NCI-H2171 treated with DMSO at 0.1 percent for 48 hours (cell line): ENCODE results near the gene TNFAIP8L1.
"Not testable (repeated sequence)": the region's sequence is repeated elsewhere in the genome, so short reads cannot be mapped to it uniquely, and the experiment has no call there.

Source experiments
- DNase-seq: peaks from one replicate; lab custom pipeline; 2025; lab: John Stamatoyannopoulos, UW

The TNFAIP8L1 gene

DNA sequence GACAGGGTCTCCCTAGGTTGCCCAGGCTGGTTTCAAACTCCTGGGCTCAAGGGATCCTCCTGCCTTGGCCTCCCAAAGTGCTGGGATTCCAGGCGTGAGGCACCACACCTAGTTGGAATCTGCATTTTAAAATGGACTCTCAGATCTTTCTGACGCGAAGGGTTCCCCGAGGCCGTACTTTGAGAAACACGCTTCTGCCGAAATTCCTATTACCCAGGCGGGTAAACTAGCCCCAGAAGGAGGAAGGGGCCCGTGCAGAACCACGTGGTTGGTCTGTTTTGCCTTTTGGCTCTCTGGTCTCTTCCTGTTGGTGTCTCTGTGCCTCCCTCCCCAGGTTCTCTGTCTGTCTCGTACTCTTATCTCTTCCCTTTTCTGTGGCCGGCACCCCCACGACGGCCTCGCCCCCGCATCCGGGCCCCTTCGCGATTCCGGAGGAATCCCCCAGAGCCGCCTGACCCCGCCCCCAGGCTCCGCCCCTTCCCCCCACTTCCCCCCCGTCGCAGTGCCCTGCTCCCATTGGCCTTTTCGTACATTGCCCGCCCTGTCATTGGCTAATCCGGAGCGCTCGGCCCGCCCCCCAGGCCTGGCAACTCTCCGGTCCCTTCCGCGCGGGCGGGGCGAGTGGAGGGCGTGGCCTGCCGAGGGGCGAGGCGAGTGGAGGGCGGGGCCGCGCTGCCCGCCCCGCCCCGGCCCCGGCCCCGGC is at the start of gene TNFAIP8L1:
Gene TNFAIP8L1, plus strand, starts transcription at position 689 of the 703 bp plus-strand sequence. CDS start 12,354 bp downstream, outside the sequence.
- peak; percentile 96 for DNase-seq

DNA sequence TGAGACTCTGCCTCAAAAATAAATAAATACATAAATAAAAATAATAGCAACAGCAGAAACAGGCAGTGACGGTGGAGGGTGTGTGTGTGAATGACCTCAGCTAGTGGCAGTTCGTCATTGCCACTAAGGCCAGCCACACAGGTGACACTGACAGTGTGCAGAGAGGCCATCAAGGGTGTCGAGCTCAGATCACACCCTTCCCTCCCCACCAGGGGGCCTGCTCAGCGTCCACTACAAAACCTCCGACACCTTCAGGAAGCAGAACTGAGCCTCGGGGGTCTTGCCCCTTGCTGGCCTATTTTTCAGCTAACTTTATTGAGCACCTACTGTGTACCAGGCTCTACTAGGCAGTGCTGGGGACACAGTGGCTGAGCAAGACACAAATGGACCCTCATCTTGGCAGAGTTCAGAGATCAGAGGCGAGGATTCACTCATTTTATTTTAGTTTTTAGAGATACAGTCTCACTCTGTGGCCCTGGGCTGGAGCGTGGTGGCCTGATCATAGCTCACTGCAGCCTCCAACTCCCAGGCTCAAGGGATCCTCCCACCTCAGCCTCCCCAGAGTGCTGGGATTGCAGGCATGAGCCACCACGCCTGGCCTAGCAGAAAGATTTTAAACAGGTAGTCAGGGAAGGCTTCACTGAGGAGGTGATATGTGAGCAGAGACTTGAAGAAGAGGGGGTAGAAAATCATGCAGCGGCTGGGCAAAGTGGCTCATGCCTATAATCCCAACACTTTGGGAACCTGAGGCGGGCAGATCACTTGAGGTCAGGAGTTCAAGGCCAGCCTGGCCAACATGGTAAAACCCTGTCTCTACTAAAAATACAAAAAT is 49.5 kb upstream of the TNFAIP8L1 start:
- no peak for DNase-seq

DNA sequence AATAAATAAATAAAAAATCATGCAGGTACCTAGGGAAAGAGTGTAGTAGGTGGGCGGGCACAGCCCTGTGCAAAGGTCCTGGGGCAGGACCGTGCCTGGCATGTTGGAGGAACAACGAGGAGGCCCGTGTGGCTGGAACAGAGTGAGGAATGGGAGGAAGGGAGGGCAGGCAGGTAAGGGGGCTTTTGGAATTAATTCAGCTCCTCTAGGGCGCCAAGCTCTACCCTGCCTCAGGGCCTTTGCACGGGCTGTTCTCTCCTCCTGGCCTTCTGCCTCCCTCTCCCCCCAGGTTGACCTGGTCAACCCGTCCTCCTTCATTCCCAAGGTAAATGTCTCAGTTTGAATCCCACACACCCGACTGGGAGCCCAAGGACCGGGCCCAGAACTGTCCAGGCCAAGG is 48.8 kb upstream of the TNFAIP8L1 start:
- no peak for DNase-seq

DNA sequence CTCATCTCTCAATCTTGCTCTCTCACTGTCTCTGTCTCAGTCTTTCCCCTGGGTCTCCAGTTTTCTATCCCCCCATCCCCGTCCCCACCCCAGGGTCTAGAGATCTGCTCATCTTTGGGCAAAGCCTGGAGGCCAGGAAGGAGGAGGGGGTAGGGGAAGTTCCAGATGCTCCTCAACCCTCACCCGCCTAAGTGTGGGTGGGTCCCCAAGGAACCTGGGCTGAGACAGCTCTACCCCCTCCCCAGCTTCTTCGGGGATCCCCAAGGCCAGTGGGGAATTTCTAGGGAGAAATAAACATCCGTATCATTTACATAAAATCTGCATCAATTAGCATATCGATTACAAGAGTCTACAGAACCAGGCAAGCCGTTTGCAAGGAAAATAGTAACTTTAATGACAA is 48.0 kb upstream of the TNFAIP8L1 start:
- no peak for DNase-seq

DNA sequence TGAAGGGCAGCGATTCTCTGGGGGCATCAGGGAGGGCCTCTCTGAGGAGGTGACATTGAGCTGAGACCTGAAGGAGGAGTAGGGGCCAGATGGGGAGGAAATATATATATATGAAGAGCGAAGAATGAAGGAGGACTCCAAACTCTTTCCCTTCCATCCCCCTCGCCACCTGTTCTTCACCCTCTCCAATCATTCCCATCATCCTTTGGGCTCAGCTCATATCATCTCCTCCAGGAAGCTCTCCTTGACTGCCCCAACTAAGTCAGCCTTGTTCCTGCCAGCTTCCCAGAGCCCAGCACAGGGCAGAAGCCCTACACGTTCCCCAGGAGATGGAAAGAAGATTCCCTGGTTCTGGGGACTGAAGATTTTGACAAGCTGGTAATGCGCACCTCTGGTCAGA is 46.9 kb upstream of the TNFAIP8L1 start:
- peak; percentile 30 for DNase-seq

GRCh38 chr19:4593409-4593851 is 45.9 kb upstream of the TNFAIP8L1 start:
- no peak for DNase-seq

GRCh38 chr19:4594201-4594600 is 45.1 kb upstream of the TNFAIP8L1 start:
- DNase-seq = no peak

GRCh38 chr19:4595158-4595557 is 44.2 kb upstream of the TNFAIP8L1 start:
- DNase-seq = not testable (repeated sequence)

DNA sequence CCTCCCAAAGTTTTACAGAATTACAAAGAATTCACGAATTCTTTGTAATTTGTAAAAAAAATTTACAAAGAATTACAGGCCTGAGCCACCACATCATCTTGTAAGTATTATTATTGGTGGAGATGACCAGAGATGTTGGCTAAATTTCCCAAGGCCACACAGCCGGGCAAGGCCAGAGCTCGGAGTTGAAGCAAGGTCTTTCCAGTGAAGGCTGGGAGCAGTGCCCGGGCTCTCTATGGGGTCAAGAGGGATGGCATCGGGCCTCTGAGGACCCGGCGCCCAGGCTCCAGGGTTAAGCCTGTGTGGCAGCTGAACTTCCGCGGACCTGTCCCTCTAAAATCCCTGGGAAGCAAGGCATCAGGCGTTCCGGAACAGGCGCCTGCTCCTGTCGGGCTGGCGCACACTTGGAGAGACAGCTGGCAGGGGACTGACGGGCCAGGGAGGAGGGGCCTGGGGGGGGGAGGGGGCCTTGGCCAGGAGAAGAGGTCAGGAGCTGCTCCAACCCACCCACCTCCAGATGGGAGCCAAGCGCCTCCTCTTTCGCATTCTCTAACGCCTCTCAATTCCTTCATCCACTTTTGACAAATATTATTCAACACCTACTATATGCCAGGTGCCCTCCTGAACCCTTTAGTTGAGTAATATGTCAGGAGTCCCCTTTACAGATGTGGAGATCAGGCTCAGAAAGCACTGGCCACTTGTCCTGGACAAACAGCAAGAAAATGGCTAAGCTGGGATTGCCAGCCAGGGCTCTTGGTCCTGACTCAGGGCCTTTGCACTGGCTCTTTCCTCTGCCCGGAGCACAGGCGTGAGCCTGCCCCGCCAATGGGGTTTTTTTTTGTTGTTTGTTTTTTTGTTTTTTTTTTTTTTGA is 43.0 kb upstream of the TNFAIP8L1 start:
- peak; percentile 34 for DNase-seq

- peak; percentile 56 for DNase-seq
Observed at GRCh38 chr19:4597278-4597974, 41.9 kb upstream of the TNFAIP8L1 start.

DNA sequence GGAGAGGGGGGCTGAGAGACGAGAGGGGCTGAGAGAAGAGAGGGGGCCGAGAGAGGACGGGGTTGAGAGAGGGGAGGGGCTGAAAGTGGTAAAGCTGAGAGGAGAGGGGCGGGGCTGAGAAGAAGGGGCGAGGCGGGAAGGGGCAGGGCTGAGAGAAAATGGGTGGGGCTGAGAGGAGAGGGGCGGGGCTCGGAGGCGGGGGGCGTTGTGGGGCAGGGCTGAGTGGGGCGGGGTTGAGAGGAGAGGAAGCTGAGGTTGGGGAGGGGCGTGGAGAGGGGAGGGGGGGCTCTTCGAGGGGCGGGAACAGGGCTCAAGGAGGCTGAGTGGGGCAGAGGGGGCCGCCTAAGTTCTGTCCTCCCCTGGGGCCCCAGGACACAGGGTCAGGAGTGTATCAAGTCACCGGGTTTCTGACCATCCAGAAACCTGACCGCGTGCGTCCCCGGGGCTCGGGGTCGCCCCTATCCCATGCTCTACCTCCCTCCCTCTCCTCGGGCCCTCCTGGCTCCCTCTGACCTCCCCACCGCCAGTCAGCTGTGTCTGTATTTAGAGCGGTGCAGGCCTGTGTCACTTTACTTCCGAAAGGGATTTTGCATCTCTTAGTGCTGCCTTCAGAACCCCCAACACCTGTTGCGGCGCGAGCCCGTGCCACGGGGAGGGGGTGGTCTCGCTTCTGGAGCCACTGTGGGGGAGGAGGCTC is 41.2 kb upstream of the TNFAIP8L1 start:
- peak; percentile 59 for DNase-seq

DNA sequence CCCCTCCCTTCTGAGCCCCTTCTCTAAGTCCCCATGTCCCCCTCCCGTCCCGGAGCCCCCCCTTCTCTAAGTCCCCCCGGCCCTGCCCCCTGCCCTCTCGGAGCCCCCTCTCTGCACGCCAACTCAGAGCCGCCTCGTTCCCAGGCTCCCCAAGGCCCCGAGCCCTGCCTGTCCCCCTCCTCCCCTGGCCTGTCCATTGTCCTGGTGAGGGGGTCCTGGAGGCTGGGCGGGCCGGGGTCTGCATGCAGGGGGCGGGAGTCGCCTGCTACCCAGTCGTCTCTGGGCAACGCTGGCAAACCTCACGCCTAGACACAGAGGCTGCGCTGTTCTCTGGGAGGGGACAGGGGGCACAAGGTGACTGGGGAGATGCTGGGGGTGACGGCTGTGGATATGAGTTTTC is 40.6 kb upstream of the TNFAIP8L1 start:
- no peak for DNase-seq

DNA sequence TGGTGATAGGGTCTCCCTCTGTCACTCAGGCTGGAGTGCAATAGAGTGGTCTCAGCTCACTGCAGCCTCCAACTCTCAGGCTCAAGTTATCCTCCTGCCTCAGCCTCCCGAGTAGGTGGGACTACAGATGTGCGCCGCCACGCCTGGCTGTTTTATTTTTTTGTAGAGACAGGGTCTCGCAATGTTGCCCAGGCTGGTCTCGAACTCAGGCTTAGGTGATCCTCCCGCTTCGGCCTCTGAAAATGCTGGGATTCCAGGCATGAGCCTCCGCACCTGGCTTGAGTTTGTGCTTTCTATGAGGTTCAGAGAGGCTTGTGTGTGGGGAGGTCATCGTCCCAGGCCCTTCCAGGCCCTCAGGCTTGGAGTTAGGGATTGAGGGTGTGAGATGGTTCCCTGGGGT is 39.2 kb upstream of the TNFAIP8L1 start:
- DNase-seq = no peak

DNA sequence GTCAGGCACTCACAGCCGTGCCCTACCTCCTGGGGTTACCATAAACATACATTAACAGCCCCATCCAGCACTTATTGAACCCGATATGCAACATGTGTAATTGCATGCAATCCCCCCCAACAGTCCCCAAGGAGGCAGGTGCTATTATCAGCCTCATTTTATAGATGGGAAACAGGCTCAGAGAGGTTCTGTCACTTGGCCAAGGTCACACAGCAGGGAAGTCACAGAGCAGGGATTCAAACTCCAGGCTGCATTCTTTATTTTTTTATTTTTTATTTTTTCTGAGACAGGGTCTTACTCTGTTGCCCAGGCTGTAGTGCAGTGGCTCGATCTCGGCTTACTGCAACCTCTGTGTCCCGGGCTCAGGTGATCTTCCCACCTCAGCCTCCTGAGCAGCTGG is 38.4 kb upstream of the TNFAIP8L1 start:
- DNase-seq = peak; percentile 64

DNA sequence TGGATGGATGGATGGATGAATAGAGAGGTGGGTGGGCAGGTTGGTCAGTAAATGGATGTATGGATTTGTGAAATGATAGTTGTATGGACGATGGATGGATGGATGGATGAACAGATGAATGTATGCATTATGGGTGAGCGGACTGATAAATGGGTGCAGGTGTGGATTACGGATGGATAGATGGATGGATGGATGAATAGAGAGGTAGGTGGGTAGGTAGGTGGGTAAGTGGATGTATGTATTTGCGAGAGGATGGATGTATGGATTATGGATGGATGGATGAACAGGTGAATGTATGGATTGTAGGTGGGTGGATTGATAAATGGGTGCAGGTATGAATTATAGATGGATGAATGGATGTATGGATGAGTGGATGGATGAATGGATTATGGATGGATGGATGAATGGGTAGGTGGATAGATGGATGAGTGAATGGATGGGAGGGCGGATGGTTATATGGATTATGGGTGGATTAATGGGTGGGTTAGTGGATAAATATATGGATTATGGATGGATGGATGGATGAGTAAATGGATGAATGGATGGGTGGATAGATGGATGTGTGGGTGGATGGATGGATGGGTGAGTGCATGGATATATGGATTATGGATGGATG is 37.0 kb upstream of the TNFAIP8L1 start:
- no peak for DNase-seq

- no peak for DNase-seq
Observed at GRCh38 chr19:4602915-4603314, 36.4 kb upstream of the TNFAIP8L1 start.

DNA sequence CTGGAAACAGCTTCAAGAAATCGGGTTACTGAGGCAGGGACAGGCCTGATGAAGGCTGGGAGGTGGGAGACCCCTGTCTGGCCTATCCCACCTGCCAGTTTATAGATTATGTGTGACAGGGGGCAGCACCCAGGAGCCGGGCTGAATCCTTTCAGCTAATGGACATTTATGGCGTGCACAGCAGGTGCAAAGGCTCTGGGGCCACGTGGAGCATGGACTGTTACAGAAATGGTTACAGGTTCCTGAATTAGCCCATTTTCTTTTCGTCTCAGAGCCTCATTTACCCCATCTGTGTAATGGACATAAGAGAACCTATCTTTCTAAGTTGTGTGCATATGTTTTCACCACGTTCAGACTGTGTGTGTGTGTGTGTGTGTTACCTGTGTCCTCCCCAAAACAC is 34.4 kb upstream of the TNFAIP8L1 start:
- DNase-seq = no peak

GRCh38 chr19:4606181-4606580 is 33.1 kb upstream of the TNFAIP8L1 start:
- DNase-seq = no peak

DNA sequence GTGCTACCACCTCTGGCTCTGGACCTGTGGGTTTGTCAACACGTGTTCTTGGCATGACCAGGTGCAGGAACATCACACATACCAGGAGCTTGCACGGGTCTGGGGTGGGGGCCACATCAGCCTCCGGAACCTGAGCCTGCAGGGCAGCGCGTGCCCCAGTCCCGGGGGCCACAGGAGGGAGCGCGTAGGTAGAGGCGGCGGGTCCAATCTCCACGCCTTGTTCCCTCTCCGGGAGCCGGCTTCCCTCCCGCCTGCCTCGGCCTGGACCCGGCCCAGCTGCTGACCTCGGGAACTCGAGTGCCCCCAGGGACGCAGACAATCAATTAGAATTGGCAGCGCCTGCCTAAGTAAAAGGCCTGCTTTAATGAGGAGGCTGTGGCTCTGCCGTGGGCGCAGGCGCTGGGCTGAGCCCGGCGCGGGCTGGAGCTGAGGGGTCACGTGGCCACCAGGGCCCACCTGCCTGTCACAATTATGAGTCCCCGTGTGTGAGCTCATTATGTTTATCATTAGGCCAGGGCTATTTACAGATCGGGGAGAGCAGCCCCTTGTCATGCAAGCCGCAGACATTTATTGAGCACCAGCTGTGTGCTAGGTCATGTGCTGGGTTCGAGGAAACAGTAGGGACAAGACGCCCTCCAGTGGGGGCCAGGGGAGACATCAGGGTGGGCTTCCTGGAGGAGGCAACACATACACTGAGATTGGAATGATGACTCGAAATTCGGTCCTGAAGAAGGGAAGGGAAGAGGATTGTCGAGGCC is 32.2 kb upstream of the TNFAIP8L1 start:
- peak; percentile 87 for DNase-seq
